PFSK-1 (cell line): ENCODE results near the gene KCNQ1.

Source experiments
- FOXP2 ChIP-seq: optimal IDR thresholded peaks from 2 replicates; pipeline ENCODE3; 2011; ENCODE audit warnings: borderline replicate concordance, control low read depth, inconsistent platforms; ENCODE audit not compliant: insufficient read depth; ENCODE audit errors: extremely low read length, extremely low read depth
- POLR2AphosphoS5 ChIP-seq: IDR thresholded peaks from 2 replicates; pipeline ENCODE4 v1.6.1; 2012; ENCODE audit warnings: low read depth, mild to moderate bottlenecking, control low read depth, low read length, moderate library complexity
- SIN3A ChIP-seq: IDR thresholded peaks from 2 replicates; pipeline ENCODE4 v1.6.1; 2012; ENCODE audit warnings: mild to moderate bottlenecking, low read length, moderate library complexity, borderline replicate concordance; ENCODE audit not compliant: insufficient read depth
- TAF1 ChIP-seq: IDR thresholded peaks from 2 replicates; pipeline ENCODE4 v1.6.1; 2012; ENCODE audit warnings: low read length, control low read depth, borderline replicate concordance; ENCODE audit not compliant: insufficient read depth
- TF ChIP-seq, protein P1 (sequence below), 2 experiments: IDR thresholded peaks; 2 replicates each; pipeline versions ENCODE4 v1.6.1 to v1.8.0; 2011 to 2012; ENCODE audit warnings: low read depth in 2 of 2, low read length in 2 of 2, control low read depth in 1 of 2, inconsistent platforms in 1 of 2, mild to moderate bottlenecking in 1 of 2, moderate library complexity in 1 of 2; ENCODE audit not compliant: insufficient read depth in 1 of 2

Gene KCNQ1

GRCh38 chr11:2513441-2513840, 68.6 kb downstream of the KCNQ1 start:
- TF ChIP-seq SIN3A: no peak
- TF ChIP-seq POLR2AphosphoS5: no peak
- TF ChIP-seq FOXP2: no peak
- TF ChIP-seq, protein P1, sequence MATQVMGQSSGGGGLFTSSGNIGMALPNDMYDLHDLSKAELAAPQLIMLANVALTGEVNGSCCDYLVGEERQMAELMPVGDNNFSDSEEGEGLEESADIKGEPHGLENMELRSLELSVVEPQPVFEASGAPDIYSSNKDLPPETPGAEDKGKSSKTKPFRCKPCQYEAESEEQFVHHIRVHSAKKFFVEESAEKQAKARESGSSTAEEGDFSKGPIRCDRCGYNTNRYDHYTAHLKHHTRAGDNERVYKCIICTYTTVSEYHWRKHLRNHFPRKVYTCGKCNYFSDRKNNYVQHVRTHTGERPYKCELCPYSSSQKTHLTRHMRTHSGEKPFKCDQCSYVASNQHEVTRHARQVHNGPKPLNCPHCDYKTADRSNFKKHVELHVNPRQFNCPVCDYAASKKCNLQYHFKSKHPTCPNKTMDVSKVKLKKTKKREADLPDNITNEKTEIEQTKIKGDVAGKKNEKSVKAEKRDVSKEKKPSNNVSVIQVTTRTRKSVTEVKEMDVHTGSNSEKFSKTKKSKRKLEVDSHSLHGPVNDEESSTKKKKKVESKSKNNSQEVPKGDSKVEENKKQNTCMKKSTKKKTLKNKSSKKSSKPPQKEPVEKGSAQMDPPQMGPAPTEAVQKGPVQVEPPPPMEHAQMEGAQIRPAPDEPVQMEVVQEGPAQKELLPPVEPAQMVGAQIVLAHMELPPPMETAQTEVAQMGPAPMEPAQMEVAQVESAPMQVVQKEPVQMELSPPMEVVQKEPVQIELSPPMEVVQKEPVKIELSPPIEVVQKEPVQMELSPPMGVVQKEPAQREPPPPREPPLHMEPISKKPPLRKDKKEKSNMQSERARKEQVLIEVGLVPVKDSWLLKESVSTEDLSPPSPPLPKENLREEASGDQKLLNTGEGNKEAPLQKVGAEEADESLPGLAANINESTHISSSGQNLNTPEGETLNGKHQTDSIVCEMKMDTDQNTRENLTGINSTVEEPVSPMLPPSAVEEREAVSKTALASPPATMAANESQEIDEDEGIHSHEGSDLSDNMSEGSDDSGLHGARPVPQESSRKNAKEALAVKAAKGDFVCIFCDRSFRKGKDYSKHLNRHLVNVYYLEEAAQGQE (IDR thresholded peaks at IDR 0.05; ENCODE audit: insufficient read depth in 1 of 2, low read depth in 2 of 2, low read length in 2 of 2): no peak
- no peak for TF ChIP-seq TAF1

DNA sequence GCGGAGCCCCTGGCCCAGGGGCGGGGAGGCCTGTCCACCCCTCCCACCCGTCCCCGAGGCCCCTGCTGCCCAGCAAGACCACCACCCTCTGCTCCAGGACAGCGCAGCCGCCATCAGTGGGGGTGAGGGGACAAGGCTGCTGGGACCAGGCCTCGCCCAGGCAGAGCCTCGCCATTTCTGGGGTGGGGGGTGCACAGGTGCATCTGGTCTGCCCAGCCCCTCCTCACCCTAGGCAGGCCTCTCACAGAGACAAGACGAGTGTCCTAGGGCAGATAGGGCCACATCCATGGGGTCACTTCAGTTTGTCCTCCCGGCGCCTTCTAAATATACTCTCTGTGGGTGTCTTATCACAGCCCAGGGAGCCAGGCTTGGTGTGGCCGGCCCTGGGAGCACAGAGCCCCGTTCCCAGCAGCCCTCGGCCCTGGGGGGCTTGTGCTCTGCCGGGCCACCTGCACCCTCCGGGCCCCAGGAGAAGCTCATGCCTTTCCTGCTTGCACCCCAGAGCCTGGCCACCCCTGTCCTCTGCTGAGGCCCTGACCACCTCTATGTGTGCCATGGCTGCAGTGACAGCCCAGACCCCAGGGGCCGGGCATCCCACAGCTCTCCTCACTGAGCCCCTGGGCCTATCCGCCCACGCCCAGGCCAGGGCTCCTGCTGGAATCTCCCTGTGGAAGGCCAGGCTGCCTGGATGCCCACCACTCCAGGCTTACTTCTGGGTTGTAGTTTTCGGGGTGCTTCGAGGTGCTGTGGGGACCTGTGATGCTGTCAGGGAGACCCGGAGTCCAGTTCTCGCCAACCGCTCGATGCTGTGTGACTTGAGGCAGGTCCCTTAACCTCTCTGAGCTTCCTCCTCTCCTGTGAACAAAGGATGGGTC, 70.8 kb downstream of the KCNQ1 start:
- TF ChIP-seq TAF1: no peak
- TF ChIP-seq FOXP2: no peak
- TF ChIP-seq POLR2AphosphoS5: no peak
- TF ChIP-seq SIN3A: no peak
- TF ChIP-seq, protein P1 (IDR thresholded peaks at IDR 0.05; ENCODE audit: insufficient read depth in 1 of 2, low read depth in 2 of 2, low read length in 2 of 2): no peak

DNA sequence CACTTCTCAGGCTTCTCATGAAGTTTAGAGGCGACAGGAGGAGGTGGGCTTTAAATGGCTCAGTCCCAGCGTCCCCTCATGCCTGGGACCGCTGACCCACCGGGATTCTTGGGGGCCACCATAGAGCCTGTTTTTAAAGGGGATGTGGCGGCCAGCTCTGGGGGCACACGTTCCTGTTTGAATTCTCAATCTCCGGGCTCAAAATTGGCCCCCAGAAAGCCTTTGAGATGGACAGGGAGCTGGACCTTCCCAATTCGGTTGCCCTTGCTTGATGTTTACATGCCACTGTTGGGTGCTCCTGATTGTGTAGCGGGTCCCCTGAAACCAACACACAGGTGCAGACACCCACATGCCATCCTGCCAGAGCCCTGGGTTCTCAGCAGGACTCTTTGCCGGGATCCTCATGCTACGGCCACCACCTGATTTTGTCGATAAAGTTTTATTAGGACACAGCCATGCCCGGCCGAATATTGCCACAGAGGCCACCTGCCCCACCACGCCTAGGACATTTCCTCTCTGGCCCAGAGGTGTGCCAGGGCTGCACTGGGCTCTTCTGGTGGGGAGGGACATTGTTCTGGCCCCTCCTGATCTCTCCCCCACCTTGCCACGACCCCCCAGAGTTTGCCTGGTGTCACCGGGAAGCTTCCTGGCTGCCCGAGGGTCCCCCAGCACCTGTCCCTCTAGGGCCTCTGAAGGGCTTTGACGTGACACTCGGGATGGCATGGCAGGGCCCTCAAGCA, 71.6 kb downstream of the KCNQ1 start:
- TF ChIP-seq, protein P1 (IDR thresholded peaks at IDR 0.05; ENCODE audit: insufficient read depth in 1 of 2, low read depth in 2 of 2, low read length in 2 of 2): no peak
- TF ChIP-seq FOXP2 (no peak), TAF1 (no peak), SIN3A (no peak), POLR2AphosphoS5 (no peak)

DNA sequence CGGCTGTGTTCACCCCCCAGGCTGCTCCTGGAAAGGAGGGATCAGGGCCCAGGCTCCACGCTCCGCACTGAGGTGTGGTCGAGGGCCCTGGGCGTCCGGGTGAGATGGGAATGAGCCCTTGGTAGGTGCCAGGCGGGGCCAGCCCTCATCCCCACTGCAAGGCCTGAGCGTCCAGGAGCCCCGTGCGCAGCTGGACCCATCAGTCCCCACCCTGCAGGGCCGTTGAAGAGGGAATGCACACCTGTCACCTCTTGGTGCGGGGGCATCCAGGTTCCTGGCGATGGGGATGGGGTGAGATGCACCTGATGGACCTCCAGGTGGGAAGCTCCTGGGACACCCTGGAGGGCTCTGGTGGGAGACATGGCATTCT, 72.2 kb downstream of the KCNQ1 start:
- TF ChIP-seq, protein P1 (IDR thresholded peaks at IDR 0.05; ENCODE audit: insufficient read depth in 1 of 2, low read depth in 2 of 2, low read length in 2 of 2): no peak
- TF ChIP-seq FOXP2 (no peak), TAF1 (no peak), POLR2AphosphoS5 (no peak), SIN3A (no peak)
